NCI-H1092 (cell line): ENCODE results near the gene ERAP2.

ENCODE experiments used
- DNase-seq: peaks from one replicate; lab custom pipeline; 2025; lab: John Stamatoyannopoulos, UW

ERAP2 gene

GRCh38 chr5:96933764-96934707, 57.7 kb downstream of the ERAP2 start:
- no peak for DNase-seq

DNA sequence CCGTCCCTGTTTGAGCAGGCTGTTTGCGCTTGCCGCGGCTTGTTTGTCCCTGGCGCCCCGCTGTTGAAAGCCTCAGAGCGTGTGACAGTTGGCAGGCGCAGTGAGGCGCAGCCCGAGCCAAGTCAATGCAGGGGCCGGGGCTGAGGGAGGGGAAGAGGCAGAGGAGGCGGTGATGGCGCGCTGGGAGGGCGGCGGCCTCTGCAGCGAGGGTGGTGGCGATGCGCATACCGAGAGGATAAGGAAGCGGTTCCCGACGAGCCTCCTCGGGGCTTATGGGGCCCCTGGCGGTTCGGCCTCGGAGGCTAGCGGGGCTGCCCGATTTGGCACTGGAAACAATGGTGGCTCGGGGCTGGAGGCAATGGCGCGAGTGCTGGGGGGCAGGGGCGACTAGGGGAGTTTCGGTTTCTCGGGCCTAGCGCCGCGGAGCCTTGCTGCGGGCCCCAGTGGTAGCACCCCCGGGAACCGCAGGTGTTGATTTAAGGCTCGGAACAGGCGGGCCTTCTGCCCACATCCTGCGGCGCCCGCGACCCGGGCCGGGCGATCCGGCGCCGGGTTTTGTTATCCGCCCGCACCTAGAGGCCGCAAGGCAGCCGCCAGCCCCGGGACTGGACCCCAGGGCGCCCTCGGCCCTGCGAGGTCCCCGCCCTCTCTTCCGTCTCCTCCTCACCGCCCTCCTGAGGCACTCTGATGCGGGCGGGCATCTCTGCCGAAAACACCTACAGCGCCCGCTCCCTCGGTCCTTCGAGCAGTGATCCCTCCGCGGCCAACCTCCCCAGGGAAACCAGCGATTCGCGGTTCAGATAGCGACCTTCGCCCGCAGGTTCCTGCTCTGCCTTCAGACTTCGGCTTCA, 58.6 kb downstream of the ERAP2 start:
- DNase-seq, result peak; percentile 88

DNA sequence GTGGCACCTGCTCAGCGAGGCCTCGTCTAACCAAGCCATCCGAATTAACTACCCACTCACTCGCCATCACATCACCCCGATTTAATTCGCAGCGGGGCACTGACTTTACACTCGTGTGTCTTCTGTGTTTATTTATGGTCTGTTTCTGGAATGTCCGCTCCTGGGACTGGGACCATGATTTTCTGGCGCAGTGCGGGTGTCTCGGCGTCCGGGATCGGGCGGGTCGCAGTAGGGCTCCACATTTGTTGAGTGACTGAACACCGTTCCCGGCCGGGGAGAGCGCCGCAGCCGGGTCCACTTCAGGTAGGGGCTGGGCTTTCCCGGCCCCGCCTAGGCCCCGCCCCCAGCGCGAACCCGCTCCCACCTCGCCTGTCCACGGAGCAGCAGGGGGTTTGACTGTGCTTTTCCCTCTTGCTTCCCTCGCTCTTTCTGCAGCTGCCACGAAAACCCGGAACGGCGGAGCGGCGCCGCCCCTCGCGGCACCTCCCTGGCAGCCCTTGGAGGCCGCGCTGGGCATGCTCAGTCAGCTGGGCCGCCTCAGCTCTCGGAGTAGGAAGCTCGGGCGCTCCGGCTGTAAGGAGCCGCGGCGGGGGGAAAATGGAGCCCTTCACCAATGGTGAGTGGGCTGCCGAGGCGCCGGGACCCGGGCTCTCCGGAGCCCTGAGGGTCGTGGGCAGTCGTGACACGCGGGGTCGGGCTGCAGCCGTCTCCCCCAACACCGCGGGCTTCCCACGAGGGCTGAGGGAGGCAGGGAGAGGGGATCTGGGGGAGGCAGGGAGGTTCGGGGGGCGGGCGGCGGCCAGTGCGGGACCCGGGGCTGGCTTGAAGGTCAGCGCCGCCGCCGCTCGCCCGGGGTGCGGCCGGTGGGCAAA, 59.5 kb downstream of the ERAP2 start, which contains the start of gene LNPEP:
Gene LNPEP, plus strand, starts transcription at position 522 of the 872 bp plus-strand sequence. Its CDS starts 76 bp downstream, at position 598.
- DNase-seq, result peak; percentile 91

DNA sequence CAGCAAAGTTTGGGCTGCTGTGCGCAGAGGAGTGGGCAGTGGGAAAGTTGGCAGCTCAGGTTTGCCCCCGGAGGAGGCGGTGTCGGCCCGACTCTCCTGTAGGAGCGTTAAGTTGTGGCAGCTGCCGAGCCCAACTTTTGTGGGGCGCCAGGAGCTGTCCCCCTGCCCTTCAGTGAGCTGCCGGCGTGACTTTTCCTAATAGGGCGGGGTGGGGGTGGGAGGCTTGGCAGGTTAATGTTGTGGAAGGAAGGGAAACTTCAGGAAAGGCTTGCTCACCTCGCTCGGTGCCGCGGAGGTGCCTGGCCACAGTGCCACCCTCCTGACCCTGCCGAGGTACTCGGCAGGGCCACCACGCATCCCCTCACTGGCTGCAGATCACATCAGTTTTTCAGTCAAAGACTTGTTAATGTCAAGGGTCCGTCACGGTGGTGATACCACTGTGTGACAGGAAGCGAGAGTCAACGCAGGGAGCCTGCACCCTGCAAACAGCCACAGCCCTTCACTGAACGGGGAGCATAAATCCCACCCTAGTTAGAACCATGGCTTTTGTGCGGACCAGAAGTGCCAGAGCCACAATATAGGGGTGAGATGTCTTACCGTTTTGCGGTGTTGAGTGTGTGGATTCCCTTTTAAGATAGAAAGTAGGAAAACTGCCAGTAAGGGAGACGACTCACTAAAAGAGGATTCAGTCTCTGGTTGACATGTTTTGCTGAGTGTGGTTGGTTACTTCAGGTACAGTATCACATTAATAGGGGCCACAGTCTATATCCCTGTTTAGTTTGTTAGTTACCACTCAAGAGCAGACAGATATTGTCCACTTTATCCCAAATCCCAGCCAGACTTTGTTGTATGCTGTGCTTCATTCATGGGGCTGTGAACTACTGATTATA, 60.4 kb downstream of the ERAP2 start:
- no peak for DNase-seq

- DNase-seq, result no peak
These were observed 64.3 kb downstream of the ERAP2 start for GRCh38 chr5:96940586-96940985.

DNA sequence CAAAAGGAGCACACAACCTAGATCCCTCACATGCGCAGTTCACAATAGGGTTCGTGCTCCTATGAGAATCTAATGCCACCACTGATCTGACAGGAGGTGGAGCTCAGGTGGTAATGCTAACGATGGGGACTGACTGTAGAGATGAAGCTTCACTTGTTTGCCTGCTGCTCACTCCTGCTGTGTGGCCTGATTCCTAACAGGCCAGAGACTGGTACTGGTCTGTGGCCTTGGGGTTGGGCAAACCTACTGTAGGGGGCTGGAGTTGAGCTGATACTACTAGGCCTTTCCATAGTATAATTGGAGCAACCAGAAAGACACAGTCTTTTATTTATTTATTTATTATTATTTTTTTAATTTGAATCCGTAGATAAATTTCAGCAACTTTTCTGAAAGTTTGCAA, 64.8 kb downstream of the ERAP2 start:
- DNase-seq, result no peak

GRCh38 chr5:96942078-96942477, 65.8 kb downstream of the ERAP2 start:
- DNase-seq, result no peak

- DNase-seq, result no peak
These were observed 66.6 kb downstream of the ERAP2 start for GRCh38 chr5:96942911-96943310.

DNA sequence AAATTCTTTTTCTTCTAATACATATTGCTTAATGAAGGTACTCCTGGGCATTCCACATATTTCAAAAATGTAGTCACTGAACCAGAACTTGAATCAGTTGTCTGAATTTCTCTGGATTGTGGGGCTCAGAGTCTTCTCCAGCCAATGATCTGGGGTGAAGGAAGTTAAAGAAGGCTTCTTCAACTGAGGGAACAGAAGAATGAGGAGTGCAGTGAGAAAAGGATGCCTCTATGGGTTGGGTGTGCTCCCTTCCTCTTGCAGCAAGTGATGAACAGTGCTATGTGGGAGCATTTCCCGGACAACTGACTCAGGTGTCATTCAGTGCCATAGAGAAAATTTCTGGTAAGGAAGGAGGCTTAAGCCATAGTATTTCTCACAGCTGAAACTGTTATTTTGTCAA, 67.5 kb downstream of the ERAP2 start:
- DNase-seq, result no peak

- no peak for DNase-seq
These were observed 69.0 kb downstream of the ERAP2 start for GRCh38 chr5:96945144-96945897.

DNA sequence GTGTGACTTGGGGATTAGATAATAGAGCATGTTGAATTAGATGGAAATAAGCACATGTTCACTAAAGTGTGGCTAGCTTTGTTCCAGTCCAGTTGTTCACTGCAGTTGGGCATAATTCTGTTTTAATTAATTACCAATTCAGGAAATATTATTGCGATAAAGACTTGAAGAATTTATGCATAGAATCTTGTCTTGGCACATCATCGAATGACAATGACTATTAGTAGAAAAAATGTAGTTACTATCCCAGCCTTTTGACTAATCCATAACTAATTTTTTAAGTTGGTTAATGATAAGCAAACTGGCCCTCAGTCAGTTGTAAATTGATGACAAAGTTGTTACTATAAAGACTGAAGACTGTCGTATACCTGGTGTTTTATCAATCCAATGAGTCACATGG, 70.1 kb downstream of the ERAP2 start:
- DNase-seq, result no peak

GRCh38 chr5:96952118-96952750, 75.9 kb downstream of the ERAP2 start:
- no peak for DNase-seq

- DNase-seq, result no peak
These were observed 76.9 kb downstream of the ERAP2 start for GRCh38 chr5:96952974-96953730.

DNA sequence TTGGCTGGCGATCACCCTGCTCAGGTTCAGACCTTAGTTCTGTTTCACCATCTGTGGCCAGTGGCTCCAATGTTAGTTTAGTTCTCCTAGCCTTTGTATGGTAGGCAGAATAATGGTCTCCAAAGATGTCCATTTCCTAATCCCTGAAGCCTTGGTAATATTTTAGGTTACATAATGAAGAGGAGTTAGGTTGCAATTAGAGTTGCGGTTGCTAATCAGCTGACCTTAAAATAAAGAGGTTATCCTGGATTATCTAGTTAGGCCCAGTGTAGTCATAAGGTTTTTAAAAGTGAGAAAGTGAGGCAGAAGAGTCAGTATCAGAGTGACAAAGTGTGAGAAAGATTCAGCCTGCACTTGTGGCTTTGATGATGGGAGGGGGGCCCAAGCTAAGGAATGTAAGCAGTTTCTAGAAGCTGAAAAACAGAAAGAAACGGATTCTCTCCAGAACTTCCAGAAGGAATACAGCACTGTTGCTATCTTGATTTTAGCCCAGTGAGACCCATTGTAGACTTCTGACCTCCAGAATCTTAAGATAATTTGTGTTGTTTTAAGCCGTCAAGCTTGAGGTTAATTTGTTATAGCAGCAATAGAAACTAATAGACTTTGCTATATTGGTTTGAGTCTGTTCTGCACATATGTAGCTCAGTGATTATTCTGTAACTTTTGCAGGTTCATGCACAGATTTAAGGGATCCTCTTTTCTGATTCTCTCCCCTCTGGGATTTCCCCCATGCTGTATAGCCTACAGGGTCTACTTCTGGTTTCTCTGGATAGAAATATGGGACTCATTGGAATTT, 81.2 kb downstream of the ERAP2 start:
- no peak for DNase-seq

DNA sequence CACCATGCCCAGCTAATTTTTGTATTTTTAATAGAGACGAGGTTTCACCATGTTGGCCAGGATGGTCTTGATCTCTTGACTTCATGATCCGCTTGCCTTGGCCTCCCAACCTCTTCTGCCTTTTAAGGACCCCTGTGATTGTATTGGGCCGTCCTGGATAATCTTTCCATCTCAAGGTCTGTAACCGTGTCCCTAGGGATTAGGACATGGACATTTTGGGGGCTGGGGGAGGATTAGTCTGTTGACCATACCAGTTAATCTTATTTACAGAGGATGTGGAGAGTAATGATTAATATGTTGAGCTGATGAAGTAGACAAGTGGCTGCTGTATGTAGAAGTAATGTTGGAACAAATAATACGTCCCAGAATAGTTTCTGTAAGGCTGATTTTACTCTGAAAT, 82.7 kb downstream of the ERAP2 start:
- no peak for DNase-seq

DNA sequence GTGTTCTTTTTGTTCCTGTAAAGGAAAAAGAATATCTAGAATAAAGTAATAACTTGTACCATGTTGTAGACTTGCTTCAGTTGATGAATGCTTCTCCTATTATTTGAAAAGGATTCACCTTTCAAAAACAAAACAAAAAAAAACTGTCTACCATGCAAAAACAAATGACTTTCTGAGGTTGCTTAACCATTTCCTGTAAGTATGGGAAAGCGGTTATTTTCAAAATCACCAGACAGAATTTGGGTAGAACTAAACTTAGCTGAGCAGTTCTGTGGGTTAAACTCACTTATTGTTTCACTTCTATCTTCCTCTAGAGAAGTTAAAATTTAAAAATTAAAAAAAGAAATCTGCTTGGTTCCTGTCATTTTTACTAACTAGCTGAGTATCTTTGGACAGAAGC, 84.8 kb downstream of the ERAP2 start:
- no peak for DNase-seq

GRCh38 chr5:96962540-96962991, 86.3 kb downstream of the ERAP2 start:
- DNase-seq, result no peak

GRCh38 chr5:96963267-96963666, 87.0 kb downstream of the ERAP2 start:
- DNase-seq, result no peak
